GM12878 (cell line): Measurements from ENCODE around the gene INVS.

Experiments
- BHLHE40 ChIP-seq, 2 experiments: fragments of 450-650 bp in 1 of 2; IDR thresholded peaks; 2 replicates each; pipeline ENCODE4 v1.6.1; 2011 to 2017; ENCODE audit warnings: low read depth in 2 of 2, borderline replicate concordance in 1 of 2, improper control_type of control experiment in 1 of 2, low read length in 1 of 2, mild to moderate bottlenecking in 1 of 2
- EP300 ChIP-seq, 2 experiments: fragments of 150-350 bp in 1 of 2; IDR thresholded peaks; 2 replicates each; pipeline ENCODE4 v1.6.1; 2011 to 2012; ENCODE audit warnings: low read depth in 2 of 2, low read length in 2 of 2, borderline replicate concordance in 1 of 2, improper control_type of control experiment in 1 of 2, inconsistent platforms in 1 of 2; ENCODE audit not compliant: control insufficient read depth in 1 of 2
- JUND ChIP-seq: IDR thresholded peaks from 2 replicates; pipeline ENCODE4 v1.6.1; 2012; ENCODE audit warnings: low read depth, mild to moderate bottlenecking, low read length, improper control_type of control experiment, moderate library complexity
- PAX8 ChIP-seq: fragments of 450-650 bp; IDR thresholded peaks from 2 replicates; pipeline ENCODE4 v1.6.1; 2017; ENCODE audit warnings: mild to moderate bottlenecking, moderate library complexity
- POLR2A ChIP-seq: IDR thresholded peaks from 2 replicates; pipeline ENCODE4 v1.6.1; 2011; ENCODE audit warnings: low read depth, mild to moderate bottlenecking, low read length
- RFX5 ChIP-seq: IDR thresholded peaks from 2 replicates; pipeline ENCODE4 v1.6.1; 2011; ENCODE audit warnings: low read depth, low read length, improper control_type of control experiment
- SMC3 ChIP-seq: IDR thresholded peaks from 2 replicates; pipeline ENCODE4 v1.6.1; 2011; ENCODE audit warnings: low read length, improper control_type of control experiment, borderline replicate concordance
- SP1 ChIP-seq: IDR thresholded peaks from one replicate; pipeline ENCODE4 v1.6.1; 2011; ENCODE audit warnings: low read depth, low read length
- ZZZ3 ChIP-seq: IDR thresholded peaks from 2 replicates; pipeline ENCODE4 v1.6.1; 2011; ENCODE audit warnings: low read depth; ENCODE audit not compliant: control insufficient read depth, insufficient read length
- TF ChIP-seq, protein P1 (sequence below): IDR thresholded peaks from 2 replicates; pipeline ENCODE4 v1.6.1; 2011; ENCODE audit warnings: low read depth, low read length, improper control_type of control experiment, borderline replicate concordance
- TF ChIP-seq, protein P2 (sequence below): IDR thresholded peaks from 2 replicates; pipeline ENCODE4 v1.6.1; 2012; ENCODE audit warnings: mild to moderate bottlenecking, low read depth, low read length
- TF ChIP-seq, protein P3 (sequence below), 3 experiments: IDR thresholded peaks in 2 of 3; conservative IDR thresholded peaks in 1 of 3; 2 replicates each; pipeline ENCODE4 v1.5.1; 2011; ENCODE audit warnings: low read depth in 3 of 3, low read length in 3 of 3, mild to moderate bottlenecking in 3 of 3, control low read depth in 2 of 3, moderate library complexity in 2 of 3, inconsistent platforms in 1 of 3, mixed read lengths in 1 of 3; ENCODE audit not compliant: control insufficient read depth in 2 of 3, insufficient read depth in 1 of 3; ENCODE audit errors: extremely low read depth in 1 of 3

DNA sequence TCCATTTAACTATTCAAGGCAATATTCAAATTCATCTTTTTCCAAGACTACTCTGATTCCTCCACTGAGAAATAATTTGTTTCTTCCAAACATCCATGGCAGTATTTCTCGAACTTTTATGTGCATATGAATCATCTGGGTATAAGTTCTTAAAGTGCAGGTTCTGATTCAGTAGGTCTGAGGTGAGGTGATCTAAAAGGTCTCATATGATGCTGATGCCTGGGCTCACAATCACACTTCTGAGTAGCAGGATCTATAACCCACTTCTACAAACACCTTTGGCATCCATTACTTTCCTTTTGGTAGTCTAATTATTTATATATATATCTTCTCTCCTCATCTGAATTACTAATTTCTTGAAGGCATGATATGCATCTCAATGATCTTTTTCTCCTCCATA, 7.4 kb upstream of the INVS start:
- no peak for TF ChIP-seq SP1
- TF ChIP-seq, protein P1, sequence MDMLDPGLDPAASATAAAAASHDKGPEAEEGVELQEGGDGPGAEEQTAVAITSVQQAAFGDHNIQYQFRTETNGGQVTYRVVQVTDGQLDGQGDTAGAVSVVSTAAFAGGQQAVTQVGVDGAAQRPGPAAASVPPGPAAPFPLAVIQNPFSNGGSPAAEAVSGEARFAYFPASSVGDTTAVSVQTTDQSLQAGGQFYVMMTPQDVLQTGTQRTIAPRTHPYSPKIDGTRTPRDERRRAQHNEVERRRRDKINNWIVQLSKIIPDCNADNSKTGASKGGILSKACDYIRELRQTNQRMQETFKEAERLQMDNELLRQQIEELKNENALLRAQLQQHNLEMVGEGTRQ = no peak
- TF ChIP-seq PAX8 = no peak
- no peak for TF ChIP-seq ZZZ3
- TF ChIP-seq EP300 (IDR thresholded peaks at IDR 0.05; ENCODE audit: borderline replicate concordance in 1 of 2, control insufficient read depth in 1 of 2, low read depth in 2 of 2, low read length in 2 of 2) = no peak
- no peak for TF ChIP-seq SMC3
- TF ChIP-seq, protein P2, sequence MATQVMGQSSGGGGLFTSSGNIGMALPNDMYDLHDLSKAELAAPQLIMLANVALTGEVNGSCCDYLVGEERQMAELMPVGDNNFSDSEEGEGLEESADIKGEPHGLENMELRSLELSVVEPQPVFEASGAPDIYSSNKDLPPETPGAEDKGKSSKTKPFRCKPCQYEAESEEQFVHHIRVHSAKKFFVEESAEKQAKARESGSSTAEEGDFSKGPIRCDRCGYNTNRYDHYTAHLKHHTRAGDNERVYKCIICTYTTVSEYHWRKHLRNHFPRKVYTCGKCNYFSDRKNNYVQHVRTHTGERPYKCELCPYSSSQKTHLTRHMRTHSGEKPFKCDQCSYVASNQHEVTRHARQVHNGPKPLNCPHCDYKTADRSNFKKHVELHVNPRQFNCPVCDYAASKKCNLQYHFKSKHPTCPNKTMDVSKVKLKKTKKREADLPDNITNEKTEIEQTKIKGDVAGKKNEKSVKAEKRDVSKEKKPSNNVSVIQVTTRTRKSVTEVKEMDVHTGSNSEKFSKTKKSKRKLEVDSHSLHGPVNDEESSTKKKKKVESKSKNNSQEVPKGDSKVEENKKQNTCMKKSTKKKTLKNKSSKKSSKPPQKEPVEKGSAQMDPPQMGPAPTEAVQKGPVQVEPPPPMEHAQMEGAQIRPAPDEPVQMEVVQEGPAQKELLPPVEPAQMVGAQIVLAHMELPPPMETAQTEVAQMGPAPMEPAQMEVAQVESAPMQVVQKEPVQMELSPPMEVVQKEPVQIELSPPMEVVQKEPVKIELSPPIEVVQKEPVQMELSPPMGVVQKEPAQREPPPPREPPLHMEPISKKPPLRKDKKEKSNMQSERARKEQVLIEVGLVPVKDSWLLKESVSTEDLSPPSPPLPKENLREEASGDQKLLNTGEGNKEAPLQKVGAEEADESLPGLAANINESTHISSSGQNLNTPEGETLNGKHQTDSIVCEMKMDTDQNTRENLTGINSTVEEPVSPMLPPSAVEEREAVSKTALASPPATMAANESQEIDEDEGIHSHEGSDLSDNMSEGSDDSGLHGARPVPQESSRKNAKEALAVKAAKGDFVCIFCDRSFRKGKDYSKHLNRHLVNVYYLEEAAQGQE = no peak
- no peak for TF ChIP-seq POLR2A
- TF ChIP-seq, protein P3, sequence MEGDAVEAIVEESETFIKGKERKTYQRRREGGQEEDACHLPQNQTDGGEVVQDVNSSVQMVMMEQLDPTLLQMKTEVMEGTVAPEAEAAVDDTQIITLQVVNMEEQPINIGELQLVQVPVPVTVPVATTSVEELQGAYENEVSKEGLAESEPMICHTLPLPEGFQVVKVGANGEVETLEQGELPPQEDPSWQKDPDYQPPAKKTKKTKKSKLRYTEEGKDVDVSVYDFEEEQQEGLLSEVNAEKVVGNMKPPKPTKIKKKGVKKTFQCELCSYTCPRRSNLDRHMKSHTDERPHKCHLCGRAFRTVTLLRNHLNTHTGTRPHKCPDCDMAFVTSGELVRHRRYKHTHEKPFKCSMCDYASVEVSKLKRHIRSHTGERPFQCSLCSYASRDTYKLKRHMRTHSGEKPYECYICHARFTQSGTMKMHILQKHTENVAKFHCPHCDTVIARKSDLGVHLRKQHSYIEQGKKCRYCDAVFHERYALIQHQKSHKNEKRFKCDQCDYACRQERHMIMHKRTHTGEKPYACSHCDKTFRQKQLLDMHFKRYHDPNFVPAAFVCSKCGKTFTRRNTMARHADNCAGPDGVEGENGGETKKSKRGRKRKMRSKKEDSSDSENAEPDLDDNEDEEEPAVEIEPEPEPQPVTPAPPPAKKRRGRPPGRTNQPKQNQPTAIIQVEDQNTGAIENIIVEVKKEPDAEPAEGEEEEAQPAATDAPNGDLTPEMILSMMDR (IDR thresholded peaks at IDR 0.05 in 2 of 3, conservative IDR thresholded peaks at IDR 0.05 in 1 of 3; ENCODE audit: control insufficient read depth in 2 of 3, extremely low read depth in 1 of 3, insufficient read depth in 1 of 3, low read depth in 3 of 3, low read length in 3 of 3) = no peak
- TF ChIP-seq JUND = no peak
- no peak for TF ChIP-seq RFX5
- no peak for TF ChIP-seq BHLHE40 (IDR thresholded peaks at IDR 0.05; ENCODE audit: borderline replicate concordance in 1 of 2, low read depth in 2 of 2, low read length in 1 of 2)
